ENCODE measurements around the gene TACC2. TPM values are rescaled to one million over a fixed set of nuclear protein-coding genes. Genes with fewer than 3 reads are reported as not detected.

The TACC2 gene
- total RNA-seq, 1 donor from 2014 or later, result 56.6 TPM

GRCh38 chr10:122001698-122002097 is 12.7 kb downstream of the TACC2 start:
- Mint-ChIP-seq H3K9me3 (ENCODE audit: low read depth) (peaks cover 21% of the 10 kb centered on the region), H3K36me3 (ENCODE audit: low read depth) (peaks cover 10% of the 10 kb centered on the region), H3K4me1 (ENCODE audit: low read depth) (no peaks in the 10 kb centered on the region), H3K27me3 (ENCODE audit: low read depth) (peaks cover 2% of the 10 kb centered on the region), H3K27ac (ENCODE audit: unreplicated experiment) (no peak overlapping the region), H3K4me3 (ENCODE audit: unreplicated experiment) (no peak overlapping the region)
- TF ChIP-seq CTCF (IDR thresholded peaks at IDR 0.05), result no peak
- no peak for DNase-seq (ENCODE audit: low spot score)

- no peaks in the 10 kb centered on the region for H3K4me1 Mint-ChIP-seq (ENCODE audit: low read depth)
- no peak overlapping the region for H3K4me3 Mint-ChIP-seq (ENCODE audit: unreplicated experiment)
- H3K27ac Mint-ChIP-seq (ENCODE audit: unreplicated experiment), result no peak overlapping the region
- H3K27me3 Mint-ChIP-seq (ENCODE audit: low read depth), result no peaks in the 10 kb centered on the region
- H3K9me3 Mint-ChIP-seq (ENCODE audit: low read depth), result peaks cover 8% of the 10 kb centered on the region
- no peak for DNase-seq (ENCODE audit: low spot score)
- H3K36me3 Mint-ChIP-seq (ENCODE audit: low read depth), result peaks cover 3% of the 10 kb centered on the region
- TF ChIP-seq CTCF (IDR thresholded peaks at IDR 0.05), result no peak
Observed at GRCh38 chr10:122007415-122007814, 18.5 kb downstream of the TACC2 start.

GRCh38 chr10:122010405-122011050 is 21.6 kb downstream of the TACC2 start:
- H3K36me3 Mint-ChIP-seq (ENCODE audit: low read depth), result no peaks in the 10 kb centered on the region
- H3K4me3 Mint-ChIP-seq (ENCODE audit: unreplicated experiment), result no peak overlapping the region
- no peaks in the 10 kb centered on the region for H3K9me3 Mint-ChIP-seq (ENCODE audit: low read depth)
- H3K27me3 Mint-ChIP-seq (ENCODE audit: low read depth), result no peaks in the 10 kb centered on the region
- no peak for TF ChIP-seq CTCF (IDR thresholded peaks at IDR 0.05)
- DNase-seq (ENCODE audit: low spot score), result no peak
- no peaks in the 10 kb centered on the region for H3K4me1 Mint-ChIP-seq (ENCODE audit: low read depth)
- no peak overlapping the region for H3K27ac Mint-ChIP-seq (ENCODE audit: unreplicated experiment)

- peaks cover 4% of the 10 kb centered on the region for H3K27me3 Mint-ChIP-seq (ENCODE audit: low read depth)
- no peak overlapping the region for H3K4me3 Mint-ChIP-seq (ENCODE audit: unreplicated experiment)
- H3K27ac Mint-ChIP-seq (ENCODE audit: unreplicated experiment), result no peak overlapping the region
- no peak for DNase-seq (ENCODE audit: low spot score)
- no peak for TF ChIP-seq CTCF (IDR thresholded peaks at IDR 0.05)
- no peaks in the 10 kb centered on the region for H3K36me3 Mint-ChIP-seq (ENCODE audit: low read depth)
- no peaks in the 10 kb centered on the region for H3K9me3 Mint-ChIP-seq (ENCODE audit: low read depth)
- no peaks in the 10 kb centered on the region for H3K4me1 Mint-ChIP-seq (ENCODE audit: low read depth)
Observed at GRCh38 chr10:122012731-122013130, 23.8 kb downstream of the TACC2 start.

GRCh38 chr10:122013311-122013780 is 24.4 kb downstream of the TACC2 start:
- no peak for TF ChIP-seq CTCF (IDR thresholded peaks at IDR 0.05)
- Mint-ChIP-seq H3K9me3 (ENCODE audit: low read depth) (no peaks in the 10 kb centered on the region), H3K27ac (ENCODE audit: unreplicated experiment) (no peak overlapping the region), H3K4me3 (ENCODE audit: unreplicated experiment) (no peak overlapping the region), H3K36me3 (ENCODE audit: low read depth) (no peaks in the 10 kb centered on the region), H3K27me3 (ENCODE audit: low read depth) (peaks cover 4% of the 10 kb centered on the region), H3K4me1 (ENCODE audit: low read depth) (no peaks in the 10 kb centered on the region)
- no peak for DNase-seq (ENCODE audit: low spot score)

Measured in chondrocyte (in vitro differentiated cells).